Measurements from ENCODE around the gene CNTNAP2.

Gene CNTNAP2

GRCh38 chr7:148177972-148178371 is 2061.4 kb downstream of the CNTNAP2 start:
- no peak overlapping the region for H3K9ac ChIP-seq (ENCODE audit: insufficient read length)
- no peak overlapping the region for H3K27ac ChIP-seq
- H3K36me3 ChIP-seq (ENCODE audit: insufficient read depth, low read length) = no peaks in the 10 kb centered on the region
- no peak for TF ChIP-seq FOXP2 (optimal IDR thresholded peaks at IDR 0.05; ENCODE audit: control extremely low read depth, extremely low read length, insufficient read depth)
- TF ChIP-seq EZH2 (IDR thresholded peaks at IDR 0.05) = no peak
- no peak for TF ChIP-seq POLR2AphosphoS5 (IDR thresholded peaks at IDR 0.05; ENCODE audit: borderline replicate concordance, low read depth, low read length)
- no peak for DNase-seq (ENCODE audit: low read depth, low spot score)
- H3K9me3 ChIP-seq (ENCODE audit: low read depth, low read length) = no peaks in the 10 kb centered on the region
- H3K4me3 ChIP-seq = no peak overlapping the region

- TF ChIP-seq FOXP2 (optimal IDR thresholded peaks at IDR 0.05; ENCODE audit: control extremely low read depth, extremely low read length, insufficient read depth) (no peak), POLR2AphosphoS5 (IDR thresholded peaks at IDR 0.05; ENCODE audit: borderline replicate concordance, low read depth, low read length) (no peak), EZH2 (IDR thresholded peaks at IDR 0.05) (no peak)
- Histone ChIP-seq H3K27ac (no peak overlapping the region), H3K36me3 (ENCODE audit: insufficient read depth, low read length) (no peaks in the 10 kb centered on the region), H3K9ac (ENCODE audit: insufficient read length) (no peak overlapping the region), H3K4me3 (no peak overlapping the region), H3K9me3 (ENCODE audit: low read depth, low read length) (no peaks in the 10 kb centered on the region)
- DNase-seq (ENCODE audit: low read depth, low spot score) = no peak
These were observed 2063.5 kb downstream of the CNTNAP2 start for GRCh38 chr7:148180075-148180474.

GRCh38 chr7:148182264-148182663 is 2065.7 kb downstream of the CNTNAP2 start:
- TF ChIP-seq FOXP2 (optimal IDR thresholded peaks at IDR 0.05; ENCODE audit: control extremely low read depth, extremely low read length, insufficient read depth) (no peak), EZH2 (IDR thresholded peaks at IDR 0.05) (no peak), POLR2AphosphoS5 (IDR thresholded peaks at IDR 0.05; ENCODE audit: borderline replicate concordance, low read depth, low read length) (no peak)
- no peak overlapping the region for H3K9ac ChIP-seq (ENCODE audit: insufficient read length)
- DNase-seq (ENCODE audit: low read depth, low spot score) = no peak
- H3K27ac ChIP-seq = no peak overlapping the region
- no peaks in the 10 kb centered on the region for H3K9me3 ChIP-seq (ENCODE audit: low read depth, low read length)
- H3K4me3 ChIP-seq = no peak overlapping the region
- no peaks in the 10 kb centered on the region for H3K36me3 ChIP-seq (ENCODE audit: insufficient read depth, low read length)

- Histone ChIP-seq H3K4me3 (no peak overlapping the region), H3K9ac (ENCODE audit: insufficient read length) (no peak overlapping the region), H3K9me3 (ENCODE audit: low read depth, low read length) (no peaks in the 10 kb centered on the region), H3K36me3 (ENCODE audit: insufficient read depth, low read length) (no peaks in the 10 kb centered on the region), H3K27ac (no peak overlapping the region)
- no peak for TF ChIP-seq POLR2AphosphoS5 (IDR thresholded peaks at IDR 0.05; ENCODE audit: borderline replicate concordance, low read depth, low read length)
- TF ChIP-seq FOXP2 (optimal IDR thresholded peaks at IDR 0.05; ENCODE audit: control extremely low read depth, extremely low read length, insufficient read depth) = no peak
- no peak for DNase-seq (ENCODE audit: low read depth, low spot score)
These were observed 2068.4 kb downstream of the CNTNAP2 start for GRCh38 chr7:148185041-148185440.

- no peak overlapping the region for H3K9ac ChIP-seq (ENCODE audit: insufficient read length)
- H3K9me3 ChIP-seq (ENCODE audit: low read depth, low read length) = no peaks in the 10 kb centered on the region
- H3K36me3 ChIP-seq (ENCODE audit: insufficient read depth, low read length) = no peaks in the 10 kb centered on the region
- no peak overlapping the region for H3K27ac ChIP-seq
- TF ChIP-seq EZH2 (IDR thresholded peaks at IDR 0.05) (no peak), FOXP2 (optimal IDR thresholded peaks at IDR 0.05; ENCODE audit: control extremely low read depth, extremely low read length, insufficient read depth) (no peak), POLR2AphosphoS5 (IDR thresholded peaks at IDR 0.05; ENCODE audit: borderline replicate concordance, low read depth, low read length) (no peak)
- no peak overlapping the region for H3K4me3 ChIP-seq
- DNase-seq (ENCODE audit: low read depth, low spot score) = no peak
These were observed 2070.9 kb downstream of the CNTNAP2 start for GRCh38 chr7:148187471-148187870.

DNA sequence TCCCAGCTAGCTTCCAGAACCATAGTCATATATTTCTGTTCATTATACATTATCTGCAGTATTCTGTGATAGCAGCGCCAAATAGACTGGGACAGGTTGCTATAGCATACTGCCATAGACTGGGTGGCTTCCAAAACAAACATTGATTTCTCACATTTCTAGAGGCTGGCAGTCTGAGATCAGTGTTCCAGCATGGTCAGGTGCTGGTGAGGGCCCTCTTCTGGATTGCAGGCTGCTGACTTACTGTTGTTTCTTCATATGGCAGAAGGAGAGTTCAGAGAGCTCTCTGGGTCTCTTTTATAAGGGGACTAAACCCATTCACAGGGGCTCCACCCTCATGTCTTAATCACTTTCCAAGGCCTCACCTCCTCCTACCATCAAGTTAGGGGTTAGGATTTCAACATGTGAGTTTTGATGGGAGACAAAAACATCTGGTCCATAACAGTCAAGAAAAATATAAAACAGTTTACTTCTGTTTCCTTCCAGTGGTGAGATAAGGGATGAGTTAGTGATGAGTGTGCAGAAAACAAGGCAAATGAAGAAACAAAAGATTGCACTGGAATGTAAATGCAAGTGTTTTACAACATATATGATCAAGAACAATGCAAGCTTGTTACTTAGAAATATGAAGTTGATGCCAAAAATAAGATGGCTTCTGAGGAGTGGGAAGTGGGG is 2074.9 kb downstream of the CNTNAP2 start:
- no peaks in the 10 kb centered on the region for H3K36me3 ChIP-seq (ENCODE audit: insufficient read depth, low read length)
- H3K27ac ChIP-seq = no peak overlapping the region
- no peak for TF ChIP-seq POLR2AphosphoS5 (IDR thresholded peaks at IDR 0.05; ENCODE audit: borderline replicate concordance, low read depth, low read length)
- TF ChIP-seq FOXP2 (optimal IDR thresholded peaks at IDR 0.05; ENCODE audit: control extremely low read depth, extremely low read length, insufficient read depth) = no peak
- TF ChIP-seq EZH2 (IDR thresholded peaks at IDR 0.05) = no peak
- no peak overlapping the region for H3K9ac ChIP-seq (ENCODE audit: insufficient read length)
- H3K4me3 ChIP-seq = no peak overlapping the region
- H3K9me3 ChIP-seq (ENCODE audit: low read depth, low read length) = no peaks in the 10 kb centered on the region
- no peak for DNase-seq (ENCODE audit: low read depth, low spot score)

DNA sequence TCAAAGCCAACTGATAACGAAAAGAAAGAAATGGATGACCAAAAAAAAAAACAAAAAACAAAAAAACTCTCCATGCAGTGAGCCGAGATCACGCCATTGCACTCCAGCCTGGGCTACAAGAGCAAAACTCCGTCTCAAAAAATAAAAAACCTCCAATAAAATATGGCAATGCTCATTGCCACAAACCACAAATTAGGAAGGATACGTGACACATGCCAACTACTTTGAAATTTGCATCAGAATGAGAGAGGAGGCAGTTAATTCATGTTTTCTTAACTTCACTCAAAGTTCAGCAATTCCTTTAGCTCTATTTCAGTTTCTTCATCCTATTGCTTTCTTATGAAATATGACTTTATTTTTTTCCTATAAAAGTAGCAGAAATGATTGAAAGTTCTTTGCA is 2075.9 kb downstream of the CNTNAP2 start:
- TF ChIP-seq FOXP2 (optimal IDR thresholded peaks at IDR 0.05; ENCODE audit: control extremely low read depth, extremely low read length, insufficient read depth) = no peak
- Histone ChIP-seq H3K4me3 (no peak overlapping the region), H3K36me3 (ENCODE audit: insufficient read depth, low read length) (no peaks in the 10 kb centered on the region), H3K9me3 (ENCODE audit: low read depth, low read length) (no peaks in the 10 kb centered on the region), H3K27ac (no peak overlapping the region), H3K9ac (ENCODE audit: insufficient read length) (no peak overlapping the region)
- no peak for DNase-seq (ENCODE audit: low read depth, low spot score)

DNA sequence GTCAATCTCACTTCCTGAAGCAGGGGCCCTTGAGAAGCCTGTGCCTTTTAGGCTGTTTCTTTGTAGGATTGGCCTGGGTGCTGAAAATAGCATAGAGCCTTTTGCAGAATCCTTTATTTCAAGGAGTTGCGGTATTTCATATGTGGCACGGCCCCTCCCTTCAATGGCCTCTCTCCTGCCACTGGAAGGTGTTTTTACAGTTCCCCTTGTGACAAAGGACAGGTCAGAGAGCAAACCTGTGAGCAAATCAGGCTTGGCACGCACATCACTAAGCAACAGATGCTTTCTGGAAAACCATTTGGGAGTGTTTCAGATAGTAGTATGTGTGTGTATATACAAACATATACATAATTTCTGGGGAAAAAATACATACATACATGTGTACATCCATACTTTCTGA is 2085.4 kb downstream of the CNTNAP2 start:
- no peak for DNase-seq (ENCODE audit: low read depth, low spot score)
- Histone ChIP-seq H3K36me3 (ENCODE audit: insufficient read depth, low read length) (no peaks in the 10 kb centered on the region), H3K27ac (no peak overlapping the region), H3K9me3 (ENCODE audit: low read depth, low read length) (no peaks in the 10 kb centered on the region), H3K9ac (ENCODE audit: insufficient read length) (no peak overlapping the region), H3K4me3 (no peak overlapping the region)
- no peak for TF ChIP-seq EZH2 (IDR thresholded peaks at IDR 0.05)
- TF ChIP-seq FOXP2 (optimal IDR thresholded peaks at IDR 0.05; ENCODE audit: control extremely low read depth, extremely low read length, insufficient read depth) = no peak
- TF ChIP-seq POLR2AphosphoS5 (IDR thresholded peaks at IDR 0.05; ENCODE audit: borderline replicate concordance, low read depth, low read length) = no peak
